ENCODE measurements around the gene MORF4L1.

DNA sequence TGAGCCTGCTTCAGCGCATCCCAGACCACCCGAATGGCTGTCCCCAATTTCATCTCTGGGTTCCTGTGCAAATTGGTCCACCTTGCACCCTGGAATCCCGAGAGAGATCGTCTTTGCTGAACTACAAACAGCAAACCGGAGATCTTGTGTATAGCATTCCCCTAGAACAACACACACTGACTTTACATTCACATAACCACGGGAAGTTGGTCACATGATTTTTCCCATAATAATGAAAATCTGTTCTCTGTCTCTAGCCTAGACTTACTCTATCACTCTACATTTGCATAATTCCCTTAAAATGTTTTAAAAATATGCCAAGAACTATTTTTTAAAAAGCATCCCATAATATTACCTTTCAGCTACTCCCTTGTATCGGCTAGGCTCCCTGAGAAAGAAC lies 37.6 kb downstream of the MORF4L1 start:
- TF ChIP-seq, protein P1, sequence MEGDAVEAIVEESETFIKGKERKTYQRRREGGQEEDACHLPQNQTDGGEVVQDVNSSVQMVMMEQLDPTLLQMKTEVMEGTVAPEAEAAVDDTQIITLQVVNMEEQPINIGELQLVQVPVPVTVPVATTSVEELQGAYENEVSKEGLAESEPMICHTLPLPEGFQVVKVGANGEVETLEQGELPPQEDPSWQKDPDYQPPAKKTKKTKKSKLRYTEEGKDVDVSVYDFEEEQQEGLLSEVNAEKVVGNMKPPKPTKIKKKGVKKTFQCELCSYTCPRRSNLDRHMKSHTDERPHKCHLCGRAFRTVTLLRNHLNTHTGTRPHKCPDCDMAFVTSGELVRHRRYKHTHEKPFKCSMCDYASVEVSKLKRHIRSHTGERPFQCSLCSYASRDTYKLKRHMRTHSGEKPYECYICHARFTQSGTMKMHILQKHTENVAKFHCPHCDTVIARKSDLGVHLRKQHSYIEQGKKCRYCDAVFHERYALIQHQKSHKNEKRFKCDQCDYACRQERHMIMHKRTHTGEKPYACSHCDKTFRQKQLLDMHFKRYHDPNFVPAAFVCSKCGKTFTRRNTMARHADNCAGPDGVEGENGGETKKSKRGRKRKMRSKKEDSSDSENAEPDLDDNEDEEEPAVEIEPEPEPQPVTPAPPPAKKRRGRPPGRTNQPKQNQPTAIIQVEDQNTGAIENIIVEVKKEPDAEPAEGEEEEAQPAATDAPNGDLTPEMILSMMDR (IDR thresholded peaks at IDR 0.05; ENCODE audit: low read length): no peak
- TF ChIP-seq EZH2phosphoT487 (IDR thresholded peaks at IDR 0.05; ENCODE audit: low read length) (no peak), EZH2 (optimal IDR thresholded peaks at IDR 0.05; ENCODE audit: low read depth, low read length) (no peak)
